ENCODE data around the gene RPLP2.
A peak's percentile ranks its signal among the peaks of the same experiment; 100 is the strongest.

Gene RPLP2

GRCh38 chr11:823441-824291 lies 13.9 kb downstream of the RPLP2 start (continued):
- TF ChIP-seq ZNF843 (tag by site-specific recombination; IDR thresholded peaks at IDR 0.05), result no peak

- H3K9me3 ChIP-seq (ENCODE audit: control insufficient read depth, insufficient read depth, low read depth, low read length), result no peaks in the 10 kb centered on the region
- no peak for TF ChIP-seq ZNF701 (tag by site-specific recombination; IDR thresholded peaks at IDR 0.05)
- TF ChIP-seq ZNF18 (tag by site-specific recombination; IDR thresholded peaks at IDR 0.05), result no peak
- TF ChIP-seq ZNF175 (tag by site-specific recombination; IDR thresholded peaks at IDR 0.05), result no peak
- TF ChIP-seq ZNF645 (tag by site-specific recombination; IDR thresholded peaks at IDR 0.05), result no peak
- TF ChIP-seq ZNF600 (tag by site-specific recombination; IDR thresholded peaks at IDR 0.05), result no peak
- TF ChIP-seq ZNF792 (tag by site-specific recombination; IDR thresholded peaks at IDR 0.05), result no peak
- TF ChIP-seq ZNF660 (tag by site-specific recombination; IDR thresholded peaks at IDR 0.05), result no peak
- no peak for TF ChIP-seq ZFHX2 (tag by site-specific recombination; conservative IDR thresholded peaks at IDR 0.05)
- TF ChIP-seq ZNF777 (tag by site-specific recombination; IDR thresholded peaks at IDR 0.05; ENCODE audit: borderline replicate concordance), result no peak
- no peak for TF ChIP-seq ZBTB10 (tag by site-specific recombination; IDR thresholded peaks at IDR 0.05)
- no peak for TF ChIP-seq ZNF621 (tag by site-specific recombination; IDR thresholded peaks at IDR 0.05)
- CTCF ChIA-PET, result no interaction called here
- 0 out of 2 replicates have a peak, but pooled peaks cover 3% of the 10 kb centered on the region for H3K4me1 ChIP-seq (ENCODE audit: control insufficient read depth, insufficient read depth, low read length)
- no peak overlapping the region for H3K4me3 ChIP-seq (ENCODE audit: low read depth, low read length)
- no peak overlapping the region for H3K27ac ChIP-seq (ENCODE audit: extremely low read depth, low read depth, low read length)
- peaks cover 0 to 44% of the 10 kb centered on the region in 2 experiments; a peak in 2 of 3 replicates for H3K36me3 ChIP-seq (ENCODE audit: control insufficient read depth in 2 of 2, insufficient read depth in 1 of 2, low read length in 2 of 2)
- POLR2A ChIA-PET, result interaction anchor here (1.4 kb wide), 1 partner anchor 8 kb away, joined by 6 read pairs; the partner anchor contains the start of gene CD151
Observed at GRCh38 chr11:824292-824880, 14.6 kb downstream of the RPLP2 start.

- POLR2A ChIA-PET, result interaction anchor here (0.7 kb wide), 1 partner anchor 9 kb away, joined by 4 read pairs; no protein-coding TSS in a partner anchor
- Histone ChIP-seq H3K36me3 (ENCODE audit: control insufficient read depth in 2 of 2, insufficient read depth in 1 of 2, low read length in 2 of 2) (peaks cover 0 to 49% of the 10 kb centered on the region in 2 experiments; a peak in 2 of 3 replicates), H3K4me3 (ENCODE audit: low read depth, low read length) (no peak overlapping the region), H3K9me3 (ENCODE audit: control insufficient read depth, insufficient read depth, low read depth, low read length) (no peaks in the 10 kb centered on the region), H3K4me1 (ENCODE audit: control insufficient read depth, insufficient read depth, low read length) (0 out of 2 replicates have a peak, but pooled peaks cover 3% of the 10 kb centered on the region), H3K27ac (ENCODE audit: extremely low read depth, low read depth, low read length) (no peak overlapping the region)
- TF ChIP-seq ZNF558 (tag by site-specific recombination; IDR thresholded peaks at IDR 0.05), result no peak
- TF ChIP-seq WT1 (tag by site-specific recombination; IDR thresholded peaks at IDR 0.05), result peak; percentile 12; the same call in 1 of the 2 replicates
- CTCF ChIA-PET, result no interaction called here
Observed at GRCh38 chr11:824942-825341, 15.2 kb downstream of the RPLP2 start.

Measured in HEK293 (cell line).